ENCODE measurements around the gene BAZ1A. TPM values are rescaled to one million over a fixed set of nuclear protein-coding genes. Genes with fewer than 3 reads are reported as not detected.

The BAZ1A gene
- total RNA-seq, 6 experiments from 2014 or later = 6.6 to 19.4 (median 14.3) TPM

- Histone ChIP-seq H3K4me1 (peaks cover 0 to 38% (median 12%) of the 10 kb centered on the region in 4 donors), H3K4me3 (no peak overlapping the region), H3K27ac (peak overlapping the region; percentile 56 to 92 (median 73)), H3K36me3 (no peaks in the 10 kb centered on the region), H3K9me3 (no peaks in the 10 kb centered on the region), H3K27me3 (no peaks in the 10 kb centered on the region)
- intact Hi-C loops (cut with DNase I) = no loop called here
- peak; percentile 90 to 92 (median 91) for ATAC-seq
- TF ChIP-seq CTCF (IDR thresholded peaks at IDR 0.05) (no peak), POLR2A (IDR thresholded peaks at IDR 0.05) (no peak)
- WGBS (ENCODE audit: insufficient coverage, low coverage, low lambda C conversion rate, missing lambda C conversion rate) = 21% methylated on average over 2 of the region's 2 CpGs
- DNase-seq = no peak
Observed at GRCh38 chr14:34833549-34834523, 41.3 kb downstream of the BAZ1A start.

DNA sequence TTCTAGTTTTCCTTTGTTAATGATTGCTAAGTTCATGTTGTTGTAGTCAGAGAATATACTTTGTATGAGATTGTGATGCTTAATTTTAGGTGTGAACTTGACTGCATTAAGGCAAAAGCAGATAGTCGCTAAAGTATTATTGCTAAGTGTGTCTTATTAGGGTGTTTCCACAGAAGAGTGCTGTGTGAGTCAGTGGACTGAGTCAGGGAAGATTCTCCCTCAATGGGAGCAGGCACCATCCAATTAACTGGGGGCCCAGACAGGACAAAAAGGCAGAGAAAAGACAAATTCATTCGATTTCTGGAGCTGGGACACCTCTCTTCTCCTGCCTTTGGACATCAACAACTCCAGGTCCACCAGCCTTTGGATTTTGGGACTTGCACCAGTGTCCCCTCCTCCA, 48.5 kb downstream of the BAZ1A start:
- Histone ChIP-seq H3K4me3 (no peak overlapping the region), H3K27ac (no peak overlapping the region), H3K27me3 (no peaks in the 10 kb centered on the region), H3K36me3 (peaks cover 0 to 11% (median 0%) of the 10 kb centered on the region in 4 donors), H3K4me1 (no peaks in the 10 kb centered on the region), H3K9me3 (no peaks in the 10 kb centered on the region)
- DNase-seq (no peak), ATAC-seq (no peak)
- WGBS (ENCODE audit: insufficient coverage, low coverage, low lambda C conversion rate, missing lambda C conversion rate) = 95% methylated on average over 2 of the region's 2 CpGs
- TF ChIP-seq CTCF (IDR thresholded peaks at IDR 0.05) = no peak
- TF ChIP-seq POLR2A (IDR thresholded peaks at IDR 0.05) = no peak
- intact Hi-C loops (cut with DNase I) = no loop called here

- peaks cover 0 to 16% (median 0%) of the 10 kb centered on the region in 4 donors for H3K36me3 ChIP-seq
- no peaks in the 10 kb centered on the region for H3K9me3 ChIP-seq
- no peaks in the 10 kb centered on the region for H3K4me1 ChIP-seq
- intact Hi-C loops (cut with DNase I) = no loop called here
- no peak for TF ChIP-seq CTCF (IDR thresholded peaks at IDR 0.05)
- TF ChIP-seq POLR2A (IDR thresholded peaks at IDR 0.05) = no peak
- no peak overlapping the region for H3K27ac ChIP-seq
- WGBS (ENCODE audit: insufficient coverage, low coverage, low lambda C conversion rate, missing lambda C conversion rate) = 77% methylated on average over 3 of the region's 3 CpGs
- H3K4me3 ChIP-seq = no peak overlapping the region
- ATAC-seq (no peak), DNase-seq (no peak)
- no peaks in the 10 kb centered on the region for H3K27me3 ChIP-seq
Observed at GRCh38 chr14:34824826-34825225, 50.3 kb downstream of the BAZ1A start.

GRCh38 chr14:34824256-34824655, 50.9 kb downstream of the BAZ1A start:
- DNase-seq (no peak), ATAC-seq (no peak)
- TF ChIP-seq POLR2A (IDR thresholded peaks at IDR 0.05) = no peak
- TF ChIP-seq CTCF (IDR thresholded peaks at IDR 0.05) = no peak
- Histone ChIP-seq H3K27me3 (no peaks in the 10 kb centered on the region), H3K36me3 (peaks cover 0 to 16% (median 0%) of the 10 kb centered on the region in 4 donors), H3K9me3 (no peaks in the 10 kb centered on the region), H3K4me1 (no peaks in the 10 kb centered on the region), H3K4me3 (no peak overlapping the region), H3K27ac (no peak overlapping the region)
- WGBS (ENCODE audit: insufficient coverage, low coverage, low lambda C conversion rate, missing lambda C conversion rate) = 83% methylated on average over 1 of the region's 1 CpG
- intact Hi-C loops (cut with DNase I) = no loop called here
